Glutamatergic neuron (in vitro differentiated cells): ENCODE measurements around the gene CALN1. TPM values are rescaled to one million over a fixed set of nuclear protein-coding genes. Genes with fewer than 3 reads are reported as not detected.
"Not testable (repeated sequence)": the region's sequence is repeated elsewhere in the genome, so short reads cannot be mapped to it uniquely, and the experiment has no call there.

Experiments
- DNase-seq: peaks from one replicate; pipeline ENCODE4 v3.0.0; 2022
- H3K27ac Mint-ChIP-seq: one replicate; pipeline ENCODE4 v1.8.0; 2020; ENCODE audit warnings: mild to moderate bottlenecking, mixed read lengths, inconsistent platforms; ENCODE audit not compliant: unreplicated experiment
- H3K27me3 Mint-ChIP-seq: one replicate; pipeline ENCODE4 v1.8.0; 2020; ENCODE audit warnings: mild to moderate bottlenecking, moderate library complexity, mixed read lengths, inconsistent platforms; ENCODE audit not compliant: unreplicated experiment
- H3K36me3 Mint-ChIP-seq: one replicate; pipeline ENCODE4 v1.8.0; 2020; ENCODE audit warnings: mild to moderate bottlenecking, mixed read lengths, inconsistent platforms; ENCODE audit not compliant: unreplicated experiment
- H3K4me1 Mint-ChIP-seq: one replicate; pipeline ENCODE4 v1.8.0; 2020; ENCODE audit warnings: mild to moderate bottlenecking, low read depth, mixed read lengths, inconsistent platforms; ENCODE audit not compliant: unreplicated experiment
- H3K4me3 Mint-ChIP-seq: one replicate; pipeline ENCODE4 v1.8.0; 2020; ENCODE audit warnings: mild to moderate bottlenecking, mixed read lengths, inconsistent platforms; ENCODE audit not compliant: unreplicated experiment
- H3K9me3 Mint-ChIP-seq: one replicate; pipeline ENCODE4 v1.8.0; 2020; ENCODE audit warnings: mild to moderate bottlenecking, moderate library complexity, mixed read lengths, inconsistent platforms; ENCODE audit not compliant: unreplicated experiment
- total RNA-seq: library from RNA; stranded (reverse); fragmentation: NEBNext Ultra II Directional; extraction: Animal tissue kit (Norgen Biotek cat#: 25700); gene quantifications from one replicate; pipeline ENCODE4 v1.2.1, GENCODE V29; 2021; ENCODE audit not compliant: unreplicated experiment
- TF ChIP-seq, protein P1 (sequence below): fragments of 200-600 bp; sonication (generic); IDR thresholded peaks from one replicate; pipeline ENCODE4 v1.5.0; 2021; ENCODE audit not compliant: partially characterized antibody, unreplicated experiment

CALN1 gene
- total RNA-seq, 1 donor from 2014 or later, result 3.5 TPM

DNA sequence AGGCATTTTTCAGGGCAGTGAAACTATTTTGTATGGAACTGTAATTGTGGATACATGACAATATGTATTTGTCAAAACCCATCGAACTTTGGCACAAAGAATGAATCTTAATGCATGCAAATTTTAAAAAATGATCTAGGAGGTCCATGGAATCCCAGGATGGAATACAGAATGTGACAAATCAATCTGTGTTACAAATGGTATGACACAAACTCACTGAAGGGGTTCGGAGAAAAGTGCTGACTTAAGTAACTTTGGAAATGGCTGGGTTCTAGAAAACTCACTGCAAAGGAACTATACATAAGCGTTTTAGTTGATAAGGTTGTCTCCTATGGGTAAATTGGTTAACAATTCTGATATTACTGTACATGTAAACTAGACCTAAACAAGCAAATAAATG is 26.0 kb downstream of the CALN1 start:
- no peak for DNase-seq
- Mint-ChIP-seq H3K9me3 (peaks cover 1% of the 10 kb centered on the region), H3K4me1 (peaks cover 1% of the 10 kb centered on the region), H3K27me3 (no peaks in the 10 kb centered on the region), H3K36me3 (peaks cover 8% of the 10 kb centered on the region), H3K27ac (no peak overlapping the region), H3K4me3 (no peak overlapping the region)
- TF ChIP-seq, protein P1, sequence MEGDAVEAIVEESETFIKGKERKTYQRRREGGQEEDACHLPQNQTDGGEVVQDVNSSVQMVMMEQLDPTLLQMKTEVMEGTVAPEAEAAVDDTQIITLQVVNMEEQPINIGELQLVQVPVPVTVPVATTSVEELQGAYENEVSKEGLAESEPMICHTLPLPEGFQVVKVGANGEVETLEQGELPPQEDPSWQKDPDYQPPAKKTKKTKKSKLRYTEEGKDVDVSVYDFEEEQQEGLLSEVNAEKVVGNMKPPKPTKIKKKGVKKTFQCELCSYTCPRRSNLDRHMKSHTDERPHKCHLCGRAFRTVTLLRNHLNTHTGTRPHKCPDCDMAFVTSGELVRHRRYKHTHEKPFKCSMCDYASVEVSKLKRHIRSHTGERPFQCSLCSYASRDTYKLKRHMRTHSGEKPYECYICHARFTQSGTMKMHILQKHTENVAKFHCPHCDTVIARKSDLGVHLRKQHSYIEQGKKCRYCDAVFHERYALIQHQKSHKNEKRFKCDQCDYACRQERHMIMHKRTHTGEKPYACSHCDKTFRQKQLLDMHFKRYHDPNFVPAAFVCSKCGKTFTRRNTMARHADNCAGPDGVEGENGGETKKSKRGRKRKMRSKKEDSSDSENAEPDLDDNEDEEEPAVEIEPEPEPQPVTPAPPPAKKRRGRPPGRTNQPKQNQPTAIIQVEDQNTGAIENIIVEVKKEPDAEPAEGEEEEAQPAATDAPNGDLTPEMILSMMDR, result no peak

DNA sequence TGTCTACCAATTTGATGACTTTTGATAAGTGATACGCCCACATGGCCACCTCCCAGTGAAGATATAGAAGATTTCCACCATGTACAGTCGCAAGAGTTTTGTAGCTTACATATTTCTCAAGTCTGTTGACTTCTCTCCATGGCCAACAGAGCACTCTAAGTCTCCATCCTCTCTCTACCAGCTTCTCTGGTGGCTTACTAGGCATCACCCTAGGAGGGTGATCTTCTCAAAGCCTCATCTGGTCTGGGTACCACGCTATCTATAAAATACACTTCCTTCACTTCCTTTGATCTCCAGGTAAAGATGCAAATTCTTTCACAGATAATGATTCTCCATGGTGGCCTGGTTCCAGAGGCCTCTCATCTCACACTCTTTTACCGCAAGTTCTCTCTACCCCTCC is 49.9 kb downstream of the CALN1 start:
- Mint-ChIP-seq H3K9me3 (no peaks in the 10 kb centered on the region), H3K27ac (no peak overlapping the region), H3K27me3 (peaks cover 2% of the 10 kb centered on the region), H3K4me3 (no peak overlapping the region), H3K36me3 (no peaks in the 10 kb centered on the region), H3K4me1 (no peaks in the 10 kb centered on the region)
- TF ChIP-seq, protein P1, result no peak
- no peak for DNase-seq

DNA sequence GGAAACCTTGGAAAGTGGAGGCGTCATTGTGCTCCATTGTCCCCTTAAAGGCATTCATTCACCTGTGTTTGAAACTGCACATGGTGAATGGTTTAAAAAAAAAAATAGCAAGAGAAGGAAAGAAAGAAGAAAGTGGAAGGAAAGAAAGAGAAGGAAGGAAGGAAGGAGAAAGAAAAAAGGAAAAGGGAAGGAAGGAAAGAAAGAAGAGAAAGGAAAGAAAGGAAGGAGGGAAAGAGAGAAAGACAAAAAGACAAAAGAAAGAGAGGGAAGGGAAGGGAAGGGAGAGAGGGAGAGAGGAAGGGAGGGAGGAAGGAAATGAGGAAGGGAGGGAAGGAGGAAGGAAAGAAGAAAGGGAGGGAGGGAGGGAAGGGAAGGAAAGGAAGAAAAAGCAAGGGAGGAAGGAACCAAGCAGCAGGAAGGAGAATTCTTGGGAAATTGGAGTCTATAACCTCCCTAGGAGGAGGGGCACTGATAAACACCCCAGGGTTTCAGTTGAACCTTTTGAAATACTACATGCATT is 66.9 kb downstream of the CALN1 start:
- Mint-ChIP-seq H3K4me3 (no peak overlapping the region), H3K36me3 (peaks cover 12% of the 10 kb centered on the region), H3K9me3 (peaks cover 7% of the 10 kb centered on the region), H3K4me1 (peaks cover 8% of the 10 kb centered on the region), H3K27me3 (peaks cover 6% of the 10 kb centered on the region), H3K27ac (no peak overlapping the region)
- TF ChIP-seq, protein P1, result no peak
- DNase-seq, result no peak

DNA sequence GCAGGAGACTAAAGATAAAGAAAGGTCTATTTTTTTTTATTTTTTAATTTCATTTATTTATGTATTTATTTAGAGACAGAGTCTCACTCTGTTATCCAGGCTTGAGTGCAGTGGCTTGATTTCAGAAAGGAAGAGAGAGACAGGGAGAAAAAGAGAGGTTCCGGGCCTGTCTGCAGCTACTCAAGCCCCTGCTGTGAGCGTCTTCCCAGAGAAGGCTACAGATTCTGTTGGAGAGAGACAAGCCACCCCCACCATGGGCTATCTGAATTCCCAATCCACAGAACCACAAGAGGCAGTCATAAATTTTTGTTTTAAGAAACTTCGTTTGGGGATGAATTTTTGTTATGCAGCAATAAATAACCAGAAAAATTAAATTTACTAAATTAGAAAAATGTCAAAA is 68.1 kb downstream of the CALN1 start:
- Mint-ChIP-seq H3K36me3 (peaks cover 13% of the 10 kb centered on the region), H3K4me3 (no peak overlapping the region), H3K9me3 (peaks cover 7% of the 10 kb centered on the region), H3K27ac (peak overlapping the region; percentile 28), H3K27me3 (peaks cover 6% of the 10 kb centered on the region), H3K4me1 (peaks cover 8% of the 10 kb centered on the region)
- DNase-seq, result no peak
- TF ChIP-seq, protein P1, result no peak

DNA sequence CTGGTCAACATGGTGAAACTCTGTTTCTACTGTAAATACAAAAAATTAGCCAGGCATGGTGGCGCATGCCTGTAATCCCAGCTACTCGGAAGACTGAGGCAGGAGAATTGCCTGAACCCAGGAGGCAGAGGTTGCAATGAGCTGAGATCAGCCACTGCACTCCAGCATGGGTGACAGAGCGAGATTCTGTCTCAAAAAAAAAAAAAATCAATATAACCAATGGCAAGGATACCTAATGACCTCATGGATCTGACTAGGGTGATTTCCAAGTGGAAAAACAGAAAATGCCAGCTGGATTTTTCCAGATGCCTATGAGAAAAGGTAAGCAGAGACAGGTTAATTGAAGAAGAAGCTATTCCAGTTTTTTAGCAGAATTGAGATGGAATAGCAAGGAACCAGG is 68.8 kb downstream of the CALN1 start:
- DNase-seq, H3K27me3 Mint-ChIP-seq, H3K4me1 Mint-ChIP-seq, H3K4me3 Mint-ChIP-seq, H3K9me3 Mint-ChIP-seq: not testable (repeated sequence)
- H3K27ac Mint-ChIP-seq, result peak overlapping the region; percentile 28
- H3K36me3 Mint-ChIP-seq, result peaks cover 13% of the 10 kb centered on the region
